K562 (cell line): ENCODE results near the gene MPST. TPM values are rescaled to one million over a fixed set of nuclear protein-coding genes. Genes with fewer than 3 reads are reported as not detected.

ENCODE experiments used
- ATAC-seq: fragments of 200-7000 bp; cut with Tn5 transposase; 3 replicates; pipeline ENCODE4 v1.9.1; 2020; ENCODE audit warnings: moderate library complexity
- BruUV-seq: library from RNA; stranded (reverse); fragments of 400-500 nt; replicated peaks from 2 replicates; lab custom pipeline; 2021; lab: Mats Ljungman, UMichigan
- CTCF ChIA-PET: fragments of 300-600 bp; formaldehyde crosslinking; extraction: SDS; loops from one replicate; lab custom pipeline; 2021; ENCODE audit warnings: low intra/inter-chr PET ratio; lab: Yijun Ruan, JAX
- POLR2A ChIA-PET: fragments of 300-600, 350-650 bp; sonication (Branson Sonifier 250); formaldehyde crosslinking; extraction: SDS; loops from one replicate; lab custom pipeline; 2021; ENCODE audit warnings: antibody characterized with exemption, inconsistent platforms; lab: Yijun Ruan, JAX
- DNase-seq, 4 experiments: peaks; one replicate each; pipeline versions ENCODE4 v3.0.0 to v3.0.0-alpha.2; 2011 to 2018; ENCODE audit warnings: low spot score in 3 of 4, mixed read lengths in 3 of 4; ENCODE audit errors: extremely low read depth in 1 of 4
- FAIRE-seq: peaks from 2 replicates; lab custom pipeline; 2011; peaks lifted over from hg19 to GRCh38; lab: Jason Lieb, UNC
- H2AFZ ChIP-seq: 2 replicates; pipeline ENCODE4 v1.6.0; 2011; ENCODE audit warnings: low read depth, low read length, control low read depth, inconsistent platforms
- H3K27ac ChIP-seq: fragments of 200-600 bp; 3 replicates; pipeline ENCODE4 v1.8.0; 2011; ENCODE audit warnings: low read depth, mild to moderate bottlenecking, control low read depth, inconsistent platforms, low read length, moderate library complexity, mixed read lengths; ENCODE audit errors: extremely low read depth
- H3K27me3 ChIP-seq, 2 experiments: fragments of 300-600 bp in 1 of 2; 2 replicates in 1 of 2; 3 replicates in 1 of 2; pipeline versions ENCODE4 v1.6.0 to v1.8.0; 2011; ENCODE audit warnings: inconsistent platforms in 2 of 2, low read length in 2 of 2, mild to moderate bottlenecking in 1 of 2, mixed read lengths in 1 of 2, moderate library complexity in 1 of 2; ENCODE audit not compliant: control insufficient read depth in 2 of 2, insufficient read depth in 2 of 2
- H3K36me3 ChIP-seq: fragments of 300-600 bp; 3 replicates; pipeline ENCODE4 v1.8.0; 2011; ENCODE audit warnings: mild to moderate bottlenecking, low read length, inconsistent platforms; ENCODE audit not compliant: control insufficient read depth, insufficient read depth
- H3K4me1 ChIP-seq, 2 experiments: fragments of 200-600 bp in 1 of 2; replicated peaks in 1 of 2; 2 replicates in 1 of 2; 3 replicates in 1 of 2; pipeline versions ENCODE4 v1.5.1 to v1.8.0; 2011; ENCODE audit warnings: inconsistent platforms in 2 of 2, low read length in 2 of 2, mild to moderate bottlenecking in 1 of 2, mixed read lengths in 1 of 2, moderate library complexity in 1 of 2; ENCODE audit not compliant: control insufficient read depth in 2 of 2, insufficient read depth in 2 of 2
- H3K4me2 ChIP-seq: 2 replicates; pipeline ENCODE4 v1.6.1; 2011; ENCODE audit warnings: low read length, control low read depth, inconsistent platforms, mixed read lengths; ENCODE audit not compliant: insufficient read depth
- H3K4me3 ChIP-seq: fragments of 200-600 bp; sonication (generic), shearing (Covaris generic); 2 replicates; pipeline ENCODE4 v1.5.1; 2016; ENCODE audit warnings: control low read depth, inconsistent platforms
- H3K79me2 ChIP-seq: fragments of 200-600 bp; 3 replicates; pipeline ENCODE4 v1.8.0; 2011; ENCODE audit warnings: low read length, inconsistent platforms; ENCODE audit not compliant: control insufficient read depth, insufficient read depth
- H3K9ac ChIP-seq, 2 experiments: 2 replicates each; pipeline versions ENCODE4 v1.6.0 to v1.6.1; 2011; ENCODE audit warnings: low read depth in 2 of 2, low read length in 2 of 2, control low read depth in 1 of 2, inconsistent platforms in 1 of 2, mild to moderate bottlenecking in 1 of 2, mixed read lengths in 1 of 2; ENCODE audit not compliant: insufficient read depth in 1 of 2
- H3K9me1 ChIP-seq: one replicate; pipeline ENCODE4 v1.6.0; 2011; ENCODE audit warnings: inconsistent platforms, mild to moderate bottlenecking, low read length, moderate library complexity; ENCODE audit not compliant: control insufficient read depth, insufficient read depth
- H3K9me3 ChIP-seq: replicated peaks from 2 replicates; pipeline ENCODE4 v1.5.1; 2011; ENCODE audit warnings: low read depth, low read length, inconsistent platforms; ENCODE audit not compliant: control insufficient read depth, insufficient read depth
- H4K20me1 ChIP-seq: replicated peaks from 2 replicates; pipeline ENCODE4 v1.6.1; 2011; ENCODE audit warnings: low read length, inconsistent platforms, mixed read lengths; ENCODE audit not compliant: control insufficient read depth, insufficient read depth
- ELK3 ChIP-seq: fragments of 450-650 bp; formaldehyde crosslinking; IDR thresholded peaks from 2 replicates; pipeline ENCODE4 v1.4.0; 2020; ENCODE audit warnings: mild to moderate bottlenecking
- GATAD2A ChIP-seq: fragments of 450-650 bp; IDR thresholded peaks from 2 replicates; pipeline ENCODE4 v1.6.1; 2017
- NCOA4 ChIP-seq: fragments of 450-650 bp; IDR thresholded peaks from 2 replicates; pipeline ENCODE4 v1.6.1; 2018; ENCODE audit warnings: mild to moderate bottlenecking; ENCODE audit not compliant: partially characterized antibody
- NFE2L1 ChIP-seq: fragments of 450-650 bp; IDR thresholded peaks from 2 replicates; pipeline ENCODE4 v1.6.1; 2016; ENCODE audit warnings: missing genetic modification characterization, low read depth, mild to moderate bottlenecking, missing compliant biosample characterization, moderate library complexity, borderline replicate concordance
- NFIX ChIP-seq: fragments of 250-450 bp; sonication (Bioruptor Pico); IDR thresholded peaks from 2 replicates; pipeline ENCODE4 v1.4.0; 2020; ENCODE audit warnings: low read depth, mild to moderate bottlenecking, moderate library complexity
- PHTF2 ChIP-seq: fragments of 250-450 bp; sonication (Bioruptor Pico); IDR thresholded peaks from 2 replicates; pipeline ENCODE4 v1.5.0; 2021; ENCODE audit warnings: mild to moderate bottlenecking
- SIRT6 ChIP-seq: IDR thresholded peaks from one replicate; pipeline ENCODE4 v1.6.1; 2012; ENCODE audit warnings: low read depth, mild to moderate bottlenecking, control low read depth, inconsistent platforms, low read length, moderate library complexity
- STAT6 ChIP-seq: sonication (generic); formaldehyde crosslinking; IDR thresholded peaks from 2 replicates; pipeline ENCODE4 v1.8.1; 2023; ENCODE audit warnings: mild to moderate bottlenecking, missing genetic modification reagents
- ZNF143 ChIP-seq: sonication (generic); formaldehyde crosslinking; IDR thresholded peaks from 2 replicates; pipeline ENCODE4 v1.9.0; 2022; ENCODE audit warnings: mild to moderate bottlenecking, missing genetic modification reagents
- ZNF280A ChIP-seq: fragments of 450-650 bp; IDR thresholded peaks from 2 replicates; pipeline ENCODE4 v1.6.1; 2018; ENCODE audit warnings: mild to moderate bottlenecking, low read depth; ENCODE audit not compliant: partially characterized antibody
- ZNF445 ChIP-seq: fragments of 250-450 bp; sonication (Bioruptor Pico); IDR thresholded peaks from 2 replicates; pipeline ENCODE4 v1.4.0; 2020; ENCODE audit warnings: low read depth, mild to moderate bottlenecking, moderate library complexity
- WGBS: fragments of 100-300 bp; shearing (Covaris generic); methylation state at CpG from one replicate; pipeline ENCODE4 v1.1.6; 2016; ENCODE audit warnings: low coverage, mixed read lengths; ENCODE audit not compliant: insufficient coverage; ENCODE audit errors: missing lambda C conversion rate; 5-methylcytosine and 5-hydroxymethylcytosine counted together
- in situ Hi-C: fragments of 300-500 bp; cut with MboI; formaldehyde crosslinking; loops from 4 replicates; pipeline ENCODE4 v1.15.0; 2018; ENCODE audit warnings: inconsistent platforms, mixed read lengths
- intact Hi-C: fragments of 100-400 bp; cut with micrococcal nuclease; formaldehyde crosslinking; loops from 2 replicates; pipeline ENCODE4 v1.14.2; 2022
- polyA plus RNA-seq, 8 experiments: library from polyadenylated mRNA; depleted of rRNA in 4 of 8; stranded (reverse) in 5 of 8; unstranded in 3 of 8; fragments of >200 nt; fragmentation: Nextera tagmentation in 2 of 8; fragmentation: Illumina TruSeq in 1 of 8; extraction: Ambion mirVana in 2 of 8; extraction: Trizol in 1 of 8; gene quantifications; 2 replicates each; pipeline versions ENCODE4 v1.2.1 to v1.2.3, GENCODE V29; 2011 to 2014; ENCODE audit warnings: inconsistent platforms in 1 of 8, missing spikeins in 1 of 8
- total RNA-seq, 7 experiments: library from RNA; depleted of rRNA in 6 of 7; stranded (reverse); fragments of >200 nt in 6 of 7; fragmentation: Illumina TruSeq in 2 of 7; extraction: Trizol in 2 of 7; gene quantifications; 2 replicates each; pipeline versions ENCODE4 v1.2.1 to v1.2.3, GENCODE V29; 2011 to 2021; ENCODE audit warnings: low replicate concordance in 1 of 7

Gene MPST
- total and polyA plus RNA-seq, 9 of the 15 experiments (the other 6 are each of a cell fraction or from before 2014, with no cell fraction given), result 0.65 to 104 (median 24.3) TPM

GRCh38 chr22:37012956-37013355, 6.6 kb upstream of the MPST start:
- no peak for TF ChIP-seq ZNF445 (CRISPR knock-in tag)
- TF ChIP-seq NCOA4, result no peak
- TF ChIP-seq GATAD2A, result no peak
- no peak for TF ChIP-seq NFE2L1 (tag)
- TF ChIP-seq STAT6 (CRISPR knock-in tag), result no peak
- no peak for TF ChIP-seq SIRT6
- TF ChIP-seq ELK3 (CRISPR knock-in tag), result no peak
- TF ChIP-seq NFIX (CRISPR knock-in tag), result no peak
- TF ChIP-seq PHTF2, result no peak
- no peak for TF ChIP-seq ZNF143
- no peak for TF ChIP-seq ZNF280A
- TF ChIP-seq, all 486 proteins: peak for 0
- Histone ChIP-seq H3K27me3 (no peaks in the 10 kb centered on the region), H3K9me1 (peaks cover 2% of the 10 kb centered on the region), H3K36me3 (peaks cover 18% of the 10 kb centered on the region; the same call in 2 of the 3 replicates), H3K4me2 (no peak overlapping the region), H3K27ac (no peak overlapping the region), H3K9me3 (no peaks in the 10 kb centered on the region), H3K4me1 (peaks cover 30 to 33% of the 10 kb centered on the region in 2 experiments; a peak in 4 of 5 replicates), H3K9ac (no peak overlapping the region; a peak in 1 of 4 replicates), H3K79me2 (peaks cover 8% of the 10 kb centered on the region; the same call in 2 of the 3 replicates), H4K20me1 (peaks cover 6% of the 10 kb centered on the region), H2AFZ (no peak overlapping the region), H3K4me3 (no peak overlapping the region)
- 55% methylated on average over 7 of the region's 10 CpGs for WGBS
- ATAC-seq (no peak), FAIRE-seq (no peak), DNase-seq (no peak)
- in situ Hi-C loops (no loop called here), intact Hi-C loops (no loop called here)
- ChIA-PET POLR2A (interaction anchor here (1.3 kb wide), 1 partner anchor 10 kb away, joined by 3 read pairs; no protein-coding TSS in a partner anchor), CTCF (no interaction called here)
- no TSS peak for BruUV-seq
